ENCODE results near the gene LDLRAD3.
"Not testable (repeated sequence)": the region's sequence is repeated elsewhere in the genome, so short reads cannot be mapped to it uniquely, and the experiment has no call there.

LDLRAD3 gene

DNA sequence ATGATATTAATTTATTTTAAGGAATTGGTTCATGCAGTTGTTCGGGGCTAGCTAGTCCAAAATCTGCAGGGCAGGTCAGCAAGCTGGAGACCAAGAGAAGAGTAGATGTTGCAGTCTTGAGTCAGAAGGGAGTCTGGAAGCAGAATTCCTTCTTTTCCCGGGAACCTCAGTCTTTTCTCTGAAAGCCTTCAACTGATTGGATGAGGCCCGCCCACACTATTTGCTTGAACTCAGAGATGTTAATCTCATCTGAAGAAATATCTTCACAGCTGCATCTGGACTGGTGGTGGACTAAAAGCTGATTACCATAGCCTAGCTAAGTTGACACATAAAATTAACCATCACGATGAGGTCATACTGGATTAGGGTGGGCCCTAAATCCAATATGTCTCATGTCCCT is 223.2 kb downstream of the LDLRAD3 start:
- FAIRE-seq (no peak), DNase-seq (ENCODE audit: extremely low spot score, insufficient read length, low read depth) (no peak)

GRCh38 chr11:36167729-36168128 is 223.9 kb downstream of the LDLRAD3 start:
- FAIRE-seq (no peak), DNase-seq (ENCODE audit: extremely low spot score, insufficient read length, low read depth) (no peak)

GRCh38 chr11:36177836-36178235 is 234.0 kb downstream of the LDLRAD3 start:
- DNase-seq (ENCODE audit: extremely low spot score, insufficient read length, low read depth) (no peak), FAIRE-seq (no peak)

GRCh38 chr11:36186340-36187175 is 242.7 kb downstream of the LDLRAD3 start:
- FAIRE-seq (no peak), DNase-seq (ENCODE audit: extremely low spot score, insufficient read length, low read depth) (no peak)

GRCh38 chr11:36187622-36188021 is 243.8 kb downstream of the LDLRAD3 start:
- FAIRE-seq (no peak), DNase-seq (ENCODE audit: extremely low spot score, insufficient read length, low read depth) (no peak)

- not testable (repeated sequence) for DNase-seq (ENCODE audit: extremely low spot score, insufficient read length, low read depth); FAIRE-seq
Observed at GRCh38 chr11:36189735-36190134, 245.9 kb downstream of the LDLRAD3 start.

DNA sequence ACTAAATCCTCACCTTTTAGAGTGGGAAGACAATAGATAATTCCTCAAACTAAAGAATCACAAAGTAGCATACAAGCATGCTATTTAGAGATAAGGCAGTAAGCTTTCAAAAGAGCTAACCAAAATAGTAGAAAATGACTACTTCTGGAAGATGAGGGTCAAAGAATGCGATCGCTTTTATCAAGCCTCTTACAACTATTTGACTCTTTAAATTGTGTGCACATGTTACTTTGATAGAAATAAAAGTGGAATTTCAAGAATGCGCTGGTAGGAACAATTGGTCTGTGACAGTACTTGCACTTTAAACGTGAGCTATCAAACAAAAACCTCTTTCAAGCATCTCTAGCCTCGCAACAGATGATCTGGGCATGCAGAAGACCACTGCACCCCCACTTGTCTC is 248.1 kb downstream of the LDLRAD3 start:
- FAIRE-seq = no peak

DNA sequence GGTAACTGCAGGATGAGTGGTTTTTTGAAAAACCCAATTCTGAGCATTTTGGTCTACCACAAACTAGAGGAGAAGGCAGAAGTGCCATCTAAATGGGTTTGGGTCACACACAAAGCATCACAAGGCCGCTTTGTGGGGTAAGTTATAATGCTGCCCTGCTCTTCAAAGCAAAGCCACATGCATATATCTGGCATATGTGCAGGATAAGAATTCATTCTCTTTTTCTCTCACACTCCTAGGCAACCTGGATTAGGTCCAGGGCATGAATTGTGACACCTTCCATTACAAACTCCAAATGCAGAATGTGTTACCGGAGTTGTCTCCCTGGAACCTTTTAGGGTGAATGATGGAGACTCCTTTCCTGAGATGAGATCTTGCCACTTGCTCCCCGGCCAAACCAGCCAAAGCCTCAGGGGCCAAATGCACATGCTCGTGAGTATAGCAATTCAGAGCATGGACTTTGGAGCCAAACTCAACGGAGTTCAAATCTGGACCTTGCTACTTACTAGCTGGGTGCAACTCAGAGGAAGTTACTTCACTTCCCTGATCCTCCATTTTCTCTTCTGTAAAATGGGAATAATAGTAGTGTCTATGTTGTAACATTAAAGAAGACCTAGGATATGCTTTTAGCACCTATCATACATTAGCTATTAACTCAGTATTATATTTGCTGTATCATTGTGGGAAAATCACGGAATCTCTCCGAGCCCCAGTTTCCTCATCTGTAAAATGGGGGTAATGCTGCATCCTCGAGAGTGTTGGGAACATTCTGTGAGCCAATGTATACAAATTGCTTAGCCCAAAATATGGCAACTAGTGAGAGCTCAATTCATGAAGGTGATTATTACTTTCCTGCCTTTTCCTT is 248.8 kb downstream of the LDLRAD3 start:
- FAIRE-seq (no peak), DNase-seq (ENCODE audit: extremely low spot score, insufficient read length, low read depth) (no peak)

More for the DNA sequence above, 248.1 kb downstream of the LDLRAD3 start:
- DNase-seq (ENCODE audit: extremely low spot score, insufficient read length, low read depth) = no peak

- no peak for DNase-seq (ENCODE audit: extremely low spot score, insufficient read length, low read depth)
- no peak for FAIRE-seq
Observed at GRCh38 chr11:36193290-36193619, 249.4 kb downstream of the LDLRAD3 start.

- FAIRE-seq = no peak
Observed at GRCh38 chr11:36193721-36194120, 249.9 kb downstream of the LDLRAD3 start.

GRCh38 chr11:36195496-36196354 is 251.9 kb downstream of the LDLRAD3 start:
- no peak for DNase-seq (ENCODE audit: extremely low spot score, insufficient read length, low read depth)
- no peak for FAIRE-seq

More at GRCh38 chr11:36193721-36194120, 249.9 kb downstream of the LDLRAD3 start:
- DNase-seq (ENCODE audit: extremely low spot score, insufficient read length, low read depth) = no peak

DNA sequence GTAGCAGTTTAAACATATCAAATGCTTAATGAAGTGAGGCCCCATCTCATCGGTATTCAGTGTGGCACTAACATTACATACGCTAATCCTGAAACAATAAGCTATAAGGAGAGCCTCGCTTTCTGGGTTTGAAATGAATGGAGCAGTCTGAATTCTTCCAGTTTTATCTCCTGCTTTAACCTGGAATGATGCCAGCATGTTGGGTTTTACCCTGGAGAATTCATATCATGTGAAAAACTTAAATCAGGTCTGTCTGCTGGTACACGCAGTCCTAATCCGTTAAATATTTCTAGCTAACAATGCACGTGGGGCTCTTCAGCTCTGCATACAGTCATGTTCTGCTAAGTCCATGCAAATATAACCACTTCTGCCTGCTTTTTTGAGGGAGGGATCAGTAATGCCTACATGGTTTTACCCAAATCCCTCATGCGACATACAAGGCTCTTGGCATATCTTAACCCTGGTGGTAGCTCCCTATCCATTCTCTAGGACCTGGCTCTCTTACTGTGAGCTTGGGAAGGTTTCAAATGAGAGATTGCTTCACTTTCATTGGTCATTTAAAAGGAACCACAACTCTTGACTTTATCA is 252.6 kb downstream of the LDLRAD3 start:
- no peak for FAIRE-seq
- DNase-seq (ENCODE audit: extremely low spot score, insufficient read length, low read depth) = no peak

DNA sequence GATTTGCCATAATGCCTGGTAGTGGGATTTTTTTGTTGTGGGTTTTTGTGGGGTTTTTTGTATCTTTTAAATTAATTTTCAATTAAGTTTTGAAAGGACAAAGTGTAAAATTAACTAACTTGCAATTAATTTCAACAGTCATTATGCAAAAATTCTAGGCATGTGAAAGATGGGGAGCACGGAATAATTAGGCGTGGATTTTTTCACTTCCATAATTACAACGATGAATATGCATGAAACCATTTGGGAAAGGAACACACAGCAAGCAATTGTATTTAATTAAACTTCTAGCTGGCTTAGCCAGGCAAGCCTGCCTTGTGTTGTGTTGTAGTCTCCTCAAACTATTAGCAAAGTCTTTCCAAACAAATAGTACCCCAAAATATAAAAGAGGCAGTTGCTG is 257.5 kb downstream of the LDLRAD3 start:
- DNase-seq (ENCODE audit: extremely low spot score, insufficient read length, low read depth) = no peak
- FAIRE-seq = no peak

DNA sequence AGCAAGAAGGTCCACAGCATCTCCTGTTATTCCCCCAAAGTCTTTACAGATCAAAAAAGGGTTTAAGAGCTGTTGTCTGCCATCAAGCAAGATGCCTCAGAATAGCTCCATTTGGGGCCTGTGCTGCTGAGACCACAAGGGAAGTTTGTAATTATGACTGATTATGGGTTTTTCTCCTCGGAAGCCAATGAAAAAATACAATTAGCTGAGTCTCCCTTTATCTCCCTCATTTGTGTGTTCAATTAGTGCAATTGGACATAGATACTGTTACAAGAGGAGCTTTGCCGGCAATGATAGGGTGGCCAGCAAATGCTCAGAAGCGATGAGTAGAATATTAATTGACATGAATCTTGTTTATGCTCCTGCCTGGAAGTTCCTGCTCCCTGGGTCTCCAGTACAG is 261.7 kb downstream of the LDLRAD3 start:
- DNase-seq (ENCODE audit: extremely low spot score, insufficient read length, low read depth) = no peak
- FAIRE-seq = no peak

GRCh38 chr11:36210529-36210928 is 266.7 kb downstream of the LDLRAD3 start:
- no peak for FAIRE-seq
- DNase-seq (ENCODE audit: extremely low spot score, insufficient read length, low read depth) = no peak

- no peak for DNase-seq (ENCODE audit: extremely low spot score, insufficient read length, low read depth)
- FAIRE-seq = no peak
Observed at GRCh38 chr11:36211761-36212430, 268.0 kb downstream of the LDLRAD3 start.

DNA sequence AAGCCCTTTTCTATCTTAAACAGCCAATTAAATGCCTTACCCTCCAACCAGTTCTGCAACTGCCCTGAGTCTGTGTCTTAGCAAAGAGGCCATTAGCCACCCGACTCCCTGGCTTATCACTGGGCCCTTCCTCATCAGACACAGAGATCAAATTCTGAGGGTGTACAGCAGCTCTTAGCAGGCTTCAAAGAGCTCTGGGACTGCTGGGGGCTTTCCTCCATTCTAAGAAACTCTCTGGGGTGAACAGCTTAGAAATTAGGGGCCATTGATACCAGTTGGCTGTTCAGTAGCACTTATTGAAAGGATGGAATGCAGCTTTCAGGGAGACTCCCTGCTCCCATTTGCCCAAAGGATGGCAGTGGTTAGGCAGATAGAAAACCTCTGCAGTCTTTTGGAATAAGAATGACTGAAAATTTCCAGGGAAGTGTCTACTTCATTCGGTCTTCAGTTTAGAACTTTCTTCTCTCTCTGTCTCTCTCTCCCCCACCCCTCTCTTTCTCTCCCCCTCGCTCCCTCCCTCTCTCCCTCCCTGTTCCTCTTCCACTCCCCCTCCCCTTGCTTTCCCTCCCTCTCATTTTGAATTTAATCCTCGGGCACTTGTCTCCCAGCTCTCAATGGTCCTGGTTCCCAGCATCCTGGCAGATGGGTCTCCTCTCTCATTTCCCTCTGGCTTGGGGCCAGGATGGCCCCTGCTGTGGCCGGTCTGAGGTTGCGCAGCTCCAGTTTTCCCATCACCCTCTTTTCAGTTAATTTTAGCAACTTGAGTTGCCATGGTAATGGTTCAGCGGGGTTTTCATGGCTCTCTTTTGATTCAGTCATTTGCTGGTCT is 268.9 kb downstream of the LDLRAD3 start:
- FAIRE-seq (no peak), DNase-seq (ENCODE audit: extremely low spot score, insufficient read length, low read depth) (no peak)

DNA sequence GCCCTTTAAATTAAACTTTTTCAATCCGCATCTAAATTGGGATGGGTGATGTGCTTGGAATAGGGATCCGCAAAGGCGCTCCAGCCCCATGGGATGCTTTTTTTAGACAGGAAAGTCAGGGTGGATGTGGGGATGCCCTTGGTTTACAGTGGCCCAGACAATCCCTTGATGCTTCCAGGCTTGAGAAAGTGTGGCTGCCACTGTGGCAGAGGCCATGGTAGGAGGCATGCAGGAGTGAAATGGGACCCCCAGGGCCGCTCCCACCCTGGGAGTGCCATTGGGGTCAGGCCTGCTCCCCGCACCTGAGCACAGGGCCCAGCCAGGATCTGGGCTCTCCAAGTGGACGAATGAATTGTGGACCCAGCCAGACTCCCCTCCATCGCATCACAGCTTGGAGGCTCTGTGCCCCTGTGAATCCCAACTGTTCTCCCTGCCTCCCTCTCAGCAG is 269.6 kb downstream of the LDLRAD3 start:
- FAIRE-seq = no peak

More for the DNA sequence above, 269.6 kb downstream of the LDLRAD3 start:
- no peak for DNase-seq (ENCODE audit: extremely low spot score, insufficient read length, low read depth)

Data from GM18507 (cell line).